Bone marrow (tissue), 2 donors: ENCODE results near the gene STXBP4.
A peak's percentile ranks its signal among the peaks of the same experiment; 100 is the strongest.
"Not testable (repeated sequence)": the region's sequence is repeated elsewhere in the genome, so short reads cannot be mapped to it uniquely, and the experiment has no call there.

Source experiments
- DNase-seq, 2 donors: peaks; one replicate each; lab custom pipeline; 2025; lab: John Stamatoyannopoulos, UW

The STXBP4 gene

GRCh38 chr17:55057184-55057583 is 88.6 kb downstream of the STXBP4 start:
- no peak for DNase-seq

GRCh38 chr17:55059724-55060123 is 91.2 kb downstream of the STXBP4 start:
- no peak for DNase-seq

- DNase-seq = no peak
Measured at GRCh38 chr17:55062921-55063320, 94.4 kb downstream of the STXBP4 start.

- DNase-seq = no peak
Measured at GRCh38 chr17:55063885-55064874, 95.6 kb downstream of the STXBP4 start.

GRCh38 chr17:55067697-55068439 is 99.3 kb downstream of the STXBP4 start:
- peak in 1 of 2 donors; percentile 67 for DNase-seq

- no peak for DNase-seq
Measured at GRCh38 chr17:55068862-55069811, 100.6 kb downstream of the STXBP4 start.

GRCh38 chr17:55069983-55070529 is 101.5 kb downstream of the STXBP4 start:
- DNase-seq = no peak

GRCh38 chr17:55072898-55073297 is 104.3 kb downstream of the STXBP4 start:
- DNase-seq = no peak

GRCh38 chr17:55073467-55073866 is 104.9 kb downstream of the STXBP4 start:
- DNase-seq = not testable (repeated sequence)

GRCh38 chr17:55081559-55081958 is 113.0 kb downstream of the STXBP4 start:
- DNase-seq = no peak

- peak in 1 of 2 donors; percentile 96 for DNase-seq
Measured at GRCh38 chr17:55086635-55087058, 118.1 kb downstream of the STXBP4 start.

GRCh38 chr17:55089256-55089655 is 120.7 kb downstream of the STXBP4 start:
- DNase-seq = no peak

- peak in 1 of 2 donors; percentile 84 for DNase-seq
Measured at GRCh38 chr17:55090079-55090492, 121.5 kb downstream of the STXBP4 start.

GRCh38 chr17:55093353-55093752 is 124.8 kb downstream of the STXBP4 start:
- no peak for DNase-seq

- no peak for DNase-seq
Measured at GRCh38 chr17:55098765-55099164, 130.2 kb downstream of the STXBP4 start.

- DNase-seq = no peak
Measured at GRCh38 chr17:55110521-55110920, 142.0 kb downstream of the STXBP4 start.

GRCh38 chr17:55114283-55114682 is 145.7 kb downstream of the STXBP4 start:
- DNase-seq = no peak

- DNase-seq = no peak
Measured at GRCh38 chr17:55116440-55116914, 147.9 kb downstream of the STXBP4 start.

- DNase-seq = no peak
Measured at GRCh38 chr17:55117164-55117563, 148.6 kb downstream of the STXBP4 start.

- no peak for DNase-seq
Measured at GRCh38 chr17:55120651-55121050, 152.1 kb downstream of the STXBP4 start.

- DNase-seq = no peak
Measured at GRCh38 chr17:55121268-55121667, 152.7 kb downstream of the STXBP4 start.
